Pancreas (tissue), 10 donors: Measurements from ENCODE around the gene CKB. TPM values are rescaled to one million over a fixed set of nuclear protein-coding genes. Genes with fewer than 3 reads are reported as not detected.

Source experiments
- ATAC-seq, 4 donors: fragments of 200-7000 bp; cut with Tn5 transposase; one replicate each; pipeline versions ENCODE4 v1.8.0 to v1.9.1; 2020; ENCODE audit warnings: mild to moderate bottlenecking in 4 of 4, moderate library complexity in 4 of 4
- DNase-seq, 6 donors: peaks; one replicate each; pipeline ENCODE4 v3.0.0-alpha.2; 2020
- FAIRE-seq: peaks from 2 replicates; lab custom pipeline; 2012; peaks lifted over from hg19 to GRCh38; lab: Jason Lieb, UNC
- H3K27ac ChIP-seq, 4 donors: fragments of 200-600 bp; sonication (generic); 1 replicate in 3 of 4; 2 replicates in 1 of 4; pipeline versions ENCODE4 v1.5.0 to v1.8.0; 2020
- H3K27me3 ChIP-seq, 4 donors: fragments of 200-600 bp; one replicate each; pipeline ENCODE4 v1.8.0; 2021
- H3K36me3 ChIP-seq, 3 donors: fragments of 200-600 bp; sonication (generic) in 1 of 3; one replicate each; pipeline versions ENCODE4 v1.5.0 to v1.8.0; 2020 to 2021
- H3K4me1 ChIP-seq, 3 donors: fragments of 200-600 bp; one replicate each; pipeline ENCODE4 v1.8.0; 2021
- H3K4me3 ChIP-seq, 4 donors: fragments of 200-600 bp; sonication (generic) in 2 of 4; one replicate each; pipeline versions ENCODE4 v1.5.0 to v1.8.0; 2020 to 2021
- H3K9me3 ChIP-seq, 4 donors: fragments of 200-600 bp; one replicate each; pipeline ENCODE4 v1.8.0; 2021
- WGBS, 2 donors: extraction: QIAGEN DNeasy Blood & Tissue Kit; methylation state at CpG; one replicate each; pipeline ENCODE4 v1.1.7; 2013; 5-methylcytosine and 5-hydroxymethylcytosine counted together
- intact Hi-C, 3 donors: fragments of 100-400 bp; cut with DNase I; formaldehyde crosslinking; loops; one replicate each; pipeline versions ENCODE4 v1.11.1 to v1.14.2; 2022
- polyA plus RNA-seq, 2 donors: library from polyadenylated mRNA; stranded (reverse); fragments of 200-250 nt; gene quantifications; one replicate each; pipeline ENCODE4 v1.2.3, GENCODE V29; 2013
- total RNA-seq, 6 donors: library from RNA; stranded (reverse); fragmentation: NEBNext Ultra II Directional in 4 of 6; extraction: Animal tissue kit (Norgen Biotek cat#: 25700) in 4 of 6; gene quantifications; one replicate each; pipeline versions ENCODE4 v1.2.1 to v1.2.4, GENCODE V29; 2021 to 2023
- TF ChIP-seq, protein P1 (sequence below), 4 donors: fragments of 200-600 bp; sonication (generic) in 3 of 4; IDR thresholded peaks; one replicate each; pipeline versions ENCODE4 v1.5.0 to v1.8.0; 2021; ENCODE audit warnings: antibody characterized with exemption in 4 of 4
- donor health status: healthy with polysubstance abuse.
- donor health status: DM: no; HTN: no; CAD: no; lungs with moderate emphysema.
- donor health status: DM: no; HTN: no; CAD: no.
- donor health status: control.
- donor health status: control.
- donor health status: Bipolar disorder and iron deficiency.
- donor health status: DM: yes; HTN: yes; CAD: no.
- donor health status: DM: no; HTN: no; CAD: no.
- donor health status: DM: no; HTN: no; CAD: no.
- donor health status: DM: yes; HTN: yes; CAD: no.

CKB gene
- total and polyA plus RNA-seq, 8 donors, result 17.8 to 264 (median 45.9) TPM

DNA sequence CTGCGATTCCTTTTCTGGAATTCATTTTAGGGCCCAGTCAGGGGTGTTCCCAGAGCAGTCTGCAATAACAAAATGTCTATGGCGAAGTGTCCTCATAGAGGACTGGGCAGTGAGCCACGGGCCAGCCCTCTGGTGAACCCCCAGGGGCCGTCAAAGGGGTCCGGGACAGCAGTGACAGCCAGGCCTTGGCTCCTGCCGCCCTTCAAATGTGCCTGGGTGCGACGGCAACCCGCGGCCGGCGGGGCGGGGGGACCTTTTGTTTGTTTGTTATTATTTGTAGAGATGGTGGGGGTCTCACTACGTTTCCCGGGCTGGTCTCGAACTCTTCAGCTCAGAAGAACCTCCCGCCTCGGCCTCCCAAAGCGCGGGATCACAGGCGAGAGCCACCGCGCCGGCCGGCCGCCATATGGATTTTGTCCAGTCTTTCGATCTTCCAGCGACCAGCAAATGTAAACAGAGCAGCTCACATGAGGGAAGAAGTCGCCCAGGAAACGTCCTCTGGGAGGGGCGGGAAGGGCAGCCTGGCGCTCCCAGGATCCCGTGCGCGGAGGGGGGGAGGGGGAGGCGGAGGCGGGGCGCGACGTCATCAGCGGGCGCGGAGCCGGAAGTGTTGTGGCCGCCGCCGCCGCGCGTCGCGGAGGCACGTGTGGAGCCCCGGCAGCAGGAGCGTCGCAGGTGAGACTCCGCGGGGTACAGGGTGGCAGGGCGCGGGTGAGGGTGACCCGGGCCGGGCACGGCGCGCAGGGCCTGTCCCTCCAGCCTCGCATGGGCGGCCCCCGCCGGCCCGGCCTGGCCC is 6.2 kb upstream of the CKB start, which contains the start of gene TRMT61A:
Gene TRMT61A, plus strand, starts transcription at position 610 of the 796 bp plus-strand sequence. CDS start 783 bp downstream, outside the sequence.
- intact Hi-C loops, result no loop called here
- peaks cover 6 to 32% (median 8%) of the 10 kb centered on the region in 3 donors for H3K4me1 ChIP-seq
- WGBS, 2 donors, result 1 to 2% methylated on average over 68 to 69 of the region's 70 CpGs
- DNase-seq, result peak; percentile 93 to 96 (median 94)
- H3K36me3 ChIP-seq, result no peaks in the 10 kb centered on the region
- peak; percentile 92 to 95 (median 94) for ATAC-seq
- FAIRE-seq, result no peak
- peak within 1 kb of the TSS; percentile 68 to 90 (median 78) for H3K27ac ChIP-seq
- no peaks in the 10 kb centered on the region for H3K27me3 ChIP-seq
- H3K4me3 ChIP-seq, result peak within 1 kb of the TSS; percentile 73 to 100 (median 94)
- H3K9me3 ChIP-seq, result no peaks in the 10 kb centered on the region
- TF ChIP-seq, protein P1, sequence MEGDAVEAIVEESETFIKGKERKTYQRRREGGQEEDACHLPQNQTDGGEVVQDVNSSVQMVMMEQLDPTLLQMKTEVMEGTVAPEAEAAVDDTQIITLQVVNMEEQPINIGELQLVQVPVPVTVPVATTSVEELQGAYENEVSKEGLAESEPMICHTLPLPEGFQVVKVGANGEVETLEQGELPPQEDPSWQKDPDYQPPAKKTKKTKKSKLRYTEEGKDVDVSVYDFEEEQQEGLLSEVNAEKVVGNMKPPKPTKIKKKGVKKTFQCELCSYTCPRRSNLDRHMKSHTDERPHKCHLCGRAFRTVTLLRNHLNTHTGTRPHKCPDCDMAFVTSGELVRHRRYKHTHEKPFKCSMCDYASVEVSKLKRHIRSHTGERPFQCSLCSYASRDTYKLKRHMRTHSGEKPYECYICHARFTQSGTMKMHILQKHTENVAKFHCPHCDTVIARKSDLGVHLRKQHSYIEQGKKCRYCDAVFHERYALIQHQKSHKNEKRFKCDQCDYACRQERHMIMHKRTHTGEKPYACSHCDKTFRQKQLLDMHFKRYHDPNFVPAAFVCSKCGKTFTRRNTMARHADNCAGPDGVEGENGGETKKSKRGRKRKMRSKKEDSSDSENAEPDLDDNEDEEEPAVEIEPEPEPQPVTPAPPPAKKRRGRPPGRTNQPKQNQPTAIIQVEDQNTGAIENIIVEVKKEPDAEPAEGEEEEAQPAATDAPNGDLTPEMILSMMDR (IDR thresholded peaks at IDR 0.05), result no peak

DNA sequence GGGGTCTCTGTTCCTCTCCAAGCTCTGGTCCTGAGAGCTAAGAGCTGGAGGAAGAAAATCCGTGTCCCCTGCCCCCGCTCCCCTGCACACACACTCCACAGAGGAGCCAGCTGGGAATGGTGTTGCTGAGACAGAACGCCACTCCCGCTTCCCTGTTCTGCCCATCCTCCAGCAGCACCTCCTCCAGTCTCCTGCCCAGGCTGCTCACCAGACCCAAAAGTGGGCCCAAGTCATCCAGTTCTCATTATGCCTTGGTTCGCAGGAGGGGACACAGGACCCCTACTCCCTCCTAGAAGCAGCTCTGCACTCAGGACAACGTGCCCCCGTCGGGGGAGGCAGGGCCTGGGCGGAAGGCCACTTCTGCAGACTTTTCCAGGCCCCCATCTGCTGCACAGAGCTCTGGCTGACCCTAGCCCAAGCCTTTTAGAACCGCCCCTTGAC is 5.5 kb upstream of the CKB start:
- TF ChIP-seq, protein P1 (IDR thresholded peaks at IDR 0.05), result no peak
- H3K4me1 ChIP-seq, result peaks cover 6 to 32% (median 8%) of the 10 kb centered on the region in 3 donors
- peak; percentile 18 to 67 (median 52) for ATAC-seq
- WGBS, 2 donors, result 33 to 48% methylated on average over 10 of the region's 10 CpGs
- FAIRE-seq, result no peak
- H3K27ac ChIP-seq, result peak overlapping the region; percentile 68 to 90 (median 78)
- intact Hi-C loops, result no loop called here
- H3K36me3 ChIP-seq, result no peaks in the 10 kb centered on the region
- no peaks in the 10 kb centered on the region for H3K9me3 ChIP-seq
- DNase-seq, result peak in 2 of 6 donors; percentile 49 to 64
- H3K4me3 ChIP-seq, result peak overlapping the region; percentile 73 to 100 (median 94)
- no peaks in the 10 kb centered on the region for H3K27me3 ChIP-seq

DNA sequence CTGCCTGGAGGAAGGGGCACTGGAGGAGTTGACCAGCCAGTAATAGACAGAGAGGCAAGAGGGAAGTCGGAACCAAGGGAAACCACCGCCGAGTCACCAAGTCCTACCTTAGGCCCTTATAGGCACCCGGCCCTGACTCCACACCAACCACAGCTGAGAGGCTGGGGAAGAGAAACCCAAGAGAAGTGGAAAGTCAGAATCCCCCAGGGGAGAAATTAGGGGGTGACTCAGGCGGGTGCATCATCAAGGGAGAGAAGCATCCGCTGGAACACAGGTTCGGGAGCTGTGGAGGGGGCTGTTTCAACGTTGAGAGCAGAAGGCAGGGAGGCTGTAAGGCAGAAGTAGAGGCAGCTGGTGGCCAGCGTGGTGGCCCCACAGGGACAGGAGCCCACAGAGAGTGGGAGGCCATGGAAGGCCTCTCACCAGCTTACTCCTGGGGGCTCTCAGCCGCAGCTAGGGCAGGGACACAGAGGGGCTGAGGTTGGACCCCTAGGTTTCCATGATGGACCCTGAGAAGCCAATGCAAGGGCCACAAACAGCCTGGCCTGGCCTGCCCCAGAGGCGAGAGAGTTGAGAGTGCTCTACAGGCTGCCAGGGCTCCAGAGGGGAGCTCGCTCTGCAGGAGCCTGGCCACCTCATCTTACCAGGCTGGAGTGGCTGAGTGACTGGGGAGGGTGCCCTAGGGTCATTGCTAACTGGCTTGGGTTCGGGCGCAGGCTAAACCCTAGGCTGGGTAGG is 4.9 kb upstream of the CKB start:
- ATAC-seq, result no peak
- no peaks in the 10 kb centered on the region for H3K27me3 ChIP-seq
- DNase-seq, result peak in 2 of 6 donors; percentile 33 to 36
- intact Hi-C loops, result no loop called here
- H3K9me3 ChIP-seq, result no peaks in the 10 kb centered on the region
- TF ChIP-seq, protein P1 (IDR thresholded peaks at IDR 0.05), result no peak
- H3K27ac ChIP-seq, result peak overlapping the region in 3 of 4 donors; percentile 68 to 90 (median 84)
- peaks cover 6 to 32% (median 8%) of the 10 kb centered on the region in 3 donors for H3K4me1 ChIP-seq
- FAIRE-seq, result no peak
- H3K36me3 ChIP-seq, result no peaks in the 10 kb centered on the region
- peak overlapping the region in 2 of 4 donors; percentile 94 to 100 for H3K4me3 ChIP-seq
- 87 to 89% methylated on average over 13 to 14 of the region's 14 CpGs for WGBS, 2 donors

DNA sequence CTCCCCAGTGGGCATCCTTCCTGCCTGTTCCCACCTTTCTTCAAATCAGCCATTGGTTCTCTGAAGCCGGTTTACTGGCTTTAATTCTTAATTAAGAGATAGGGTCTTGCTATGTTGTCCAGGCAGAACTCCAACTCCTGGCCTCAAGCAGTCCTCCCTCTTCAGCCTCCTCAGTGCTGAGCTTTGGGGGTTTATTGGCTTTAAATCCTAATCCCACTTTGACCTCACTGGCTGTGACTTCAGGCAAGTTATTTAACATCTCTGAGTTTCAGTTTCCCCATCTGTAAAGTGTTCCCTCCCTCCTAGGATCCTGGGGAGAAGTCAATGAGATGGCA is 4.3 kb upstream of the CKB start:
- peaks cover 6 to 35% (median 8%) of the 10 kb centered on the region in 3 donors for H3K4me1 ChIP-seq
- FAIRE-seq (no peak), ATAC-seq (no peak), DNase-seq (no peak)
- no peaks in the 10 kb centered on the region for H3K27me3 ChIP-seq
- TF ChIP-seq, protein P1 (IDR thresholded peaks at IDR 0.05), result no peak
- intact Hi-C loops, result no loop called here
- H3K36me3 ChIP-seq, result no peaks in the 10 kb centered on the region
- 81 to 94% methylated on average over 1 of the region's 1 CpG for WGBS, 2 donors
- H3K9me3 ChIP-seq, result no peaks in the 10 kb centered on the region
- H3K4me3 ChIP-seq, result no peak overlapping the region
- H3K27ac ChIP-seq, result no peak overlapping the region
